ENCODE results near the gene RPL15.
"Not testable (repeated sequence)": the region's sequence is repeated elsewhere in the genome, so short reads cannot be mapped to it uniquely, and the experiment has no call there.

Gene RPL15

DNA sequence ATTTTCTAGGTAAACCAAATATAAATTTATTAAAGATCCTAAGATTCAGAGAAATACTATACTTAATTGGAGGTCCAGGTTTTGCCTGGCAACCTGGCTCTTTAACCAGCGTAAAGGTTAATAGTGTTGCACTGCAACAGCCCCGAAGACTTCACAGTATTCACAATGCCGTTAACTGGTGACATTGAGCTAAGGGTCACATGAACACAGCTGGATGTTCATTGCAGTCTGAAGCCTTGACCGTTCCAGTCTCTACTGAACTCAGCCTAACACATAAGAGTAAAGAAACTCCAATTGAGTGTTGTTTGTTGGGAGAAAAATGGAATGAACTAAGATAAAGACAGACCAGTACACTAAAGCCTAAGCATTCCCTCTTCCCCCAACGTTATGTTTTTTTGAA, 27.0 kb upstream of the RPL15 start:
- DNase-seq, result no peak

DNA sequence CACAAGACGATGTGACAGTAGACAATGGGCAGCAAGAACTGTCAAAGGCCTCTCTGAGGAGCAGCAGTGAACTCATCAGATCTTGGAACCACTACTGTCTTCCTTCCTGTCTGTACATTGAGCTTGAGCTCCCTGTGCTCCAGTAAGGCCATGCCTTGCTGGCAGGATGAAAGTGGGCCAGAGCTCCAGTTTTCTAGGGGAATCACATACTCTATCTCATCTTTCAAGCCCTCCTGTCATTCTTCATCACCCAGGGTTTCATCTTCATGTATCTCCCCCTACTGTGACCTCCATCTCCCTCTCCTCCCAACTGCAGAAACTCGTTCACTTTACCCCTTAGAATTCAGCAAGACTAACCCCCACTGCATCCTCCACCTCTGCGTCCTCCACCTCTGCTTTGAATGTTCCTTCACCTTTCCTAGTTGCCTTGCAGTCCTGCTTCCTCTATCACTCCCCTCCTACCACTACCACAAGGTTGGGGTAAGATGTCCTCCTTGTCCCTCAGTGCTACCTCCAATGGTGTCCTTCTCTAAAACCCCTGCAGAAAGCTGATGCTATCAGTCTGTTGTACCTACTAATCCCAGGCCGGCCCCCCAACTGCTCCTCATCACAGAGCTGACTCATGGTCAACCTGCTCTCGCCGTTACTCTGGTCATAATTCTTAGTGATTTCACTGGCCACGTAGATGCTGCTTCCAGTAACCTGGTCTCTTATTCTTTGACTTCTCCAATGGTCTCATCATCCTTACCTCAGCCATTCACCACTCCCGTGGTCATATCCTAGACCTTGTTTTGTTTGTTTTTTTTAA, 22.5 kb upstream of the RPL15 start:
- no peak for DNase-seq

DNA sequence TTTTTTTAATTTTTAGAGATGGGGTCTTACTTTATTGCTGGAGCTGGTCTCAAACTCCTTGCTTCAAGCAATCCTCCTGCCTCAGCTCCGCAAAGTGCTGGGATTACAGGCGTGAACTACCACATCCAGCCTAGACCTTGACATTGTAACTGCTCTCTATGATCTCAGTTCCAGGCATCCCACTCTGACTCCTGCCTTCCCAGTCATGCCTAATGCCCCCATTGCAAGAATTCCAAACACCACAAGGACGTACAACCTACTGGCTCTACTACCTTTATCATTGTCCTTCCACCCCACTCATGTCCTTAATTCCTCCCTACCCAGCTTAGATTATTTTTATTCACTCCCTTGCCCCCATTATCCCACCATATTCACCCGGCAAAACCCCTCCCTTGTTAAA, 21.8 kb upstream of the RPL15 start:
- DNase-seq, result no peak

DNA sequence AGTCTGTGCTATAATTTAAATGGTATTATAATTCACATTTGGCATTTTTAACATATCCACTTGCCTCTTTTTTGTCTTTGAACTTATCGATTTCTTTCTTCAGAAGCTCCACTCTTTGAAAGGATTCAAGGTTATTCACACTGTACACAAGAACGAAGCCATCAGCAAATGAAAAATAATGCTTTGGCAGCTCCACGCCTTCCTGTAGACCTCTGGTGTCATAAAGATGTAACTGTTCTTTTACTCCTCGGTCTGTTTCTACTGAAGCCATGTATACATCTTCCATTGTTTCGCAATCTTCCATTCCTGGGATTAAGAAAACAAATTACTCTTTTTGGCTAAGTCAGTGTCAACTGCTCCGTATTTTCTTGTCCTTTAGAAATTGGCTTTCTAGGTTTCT, 16.2 kb upstream of the RPL15 start:
- no peak for DNase-seq

DNA sequence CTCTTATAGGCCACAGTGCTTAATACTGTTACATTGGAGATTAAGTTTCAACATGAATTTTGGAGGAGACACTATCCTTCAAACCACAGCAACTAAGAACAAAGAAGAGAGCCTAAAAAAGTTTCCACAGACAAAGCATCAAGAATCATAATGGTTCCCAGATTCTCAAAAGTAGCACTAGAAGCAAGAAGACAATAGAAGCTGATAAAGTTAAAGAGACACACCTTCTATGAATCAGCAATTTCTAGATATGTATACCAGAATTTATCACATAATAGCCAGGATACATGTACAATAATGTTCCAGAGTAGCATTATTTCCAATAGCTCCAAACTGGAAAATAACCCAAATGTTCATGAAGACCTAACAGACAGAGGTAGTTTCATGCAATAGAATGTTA, 12.4 kb upstream of the RPL15 start:
- DNase-seq, result no peak

DNA sequence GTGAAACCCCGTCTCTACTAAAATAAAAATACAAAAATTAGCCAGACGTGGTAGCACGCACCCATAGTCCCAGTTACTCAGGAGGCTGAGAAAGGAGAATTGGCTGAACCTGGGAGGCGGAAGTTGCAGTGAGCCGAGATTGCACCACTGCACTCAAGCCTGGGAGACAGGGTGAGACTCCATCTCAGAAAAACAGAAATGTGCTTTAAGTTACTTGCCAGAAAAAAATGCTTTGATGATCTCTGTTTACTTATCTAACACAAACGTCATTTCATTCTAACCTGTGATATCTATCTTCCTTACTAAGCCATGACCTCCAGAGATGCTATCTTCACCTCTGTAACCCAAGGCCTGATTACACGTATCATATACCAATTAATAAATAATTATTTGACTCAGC, 7.6 kb upstream of the RPL15 start:
- DNase-seq, result no peak

DNA sequence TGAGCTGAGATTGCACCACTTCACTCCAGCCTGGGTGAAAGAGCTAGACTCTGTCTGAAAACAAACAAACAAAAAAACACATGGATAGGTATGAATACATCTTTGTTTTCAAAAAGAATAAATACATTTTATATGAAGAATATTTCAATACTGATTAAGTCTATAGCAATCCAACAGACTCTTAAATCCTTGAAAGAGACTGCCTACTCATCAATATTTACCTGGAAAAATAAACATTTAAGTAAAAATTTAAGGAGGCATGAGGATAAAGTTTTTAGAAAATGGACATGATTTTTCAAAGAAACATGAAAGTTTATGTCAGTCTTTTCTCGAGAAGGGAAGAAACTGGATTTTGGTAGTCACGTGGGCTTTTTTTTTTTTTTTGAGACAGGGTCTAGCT, 5.5 kb upstream of the RPL15 start:
- no peak for DNase-seq

DNA sequence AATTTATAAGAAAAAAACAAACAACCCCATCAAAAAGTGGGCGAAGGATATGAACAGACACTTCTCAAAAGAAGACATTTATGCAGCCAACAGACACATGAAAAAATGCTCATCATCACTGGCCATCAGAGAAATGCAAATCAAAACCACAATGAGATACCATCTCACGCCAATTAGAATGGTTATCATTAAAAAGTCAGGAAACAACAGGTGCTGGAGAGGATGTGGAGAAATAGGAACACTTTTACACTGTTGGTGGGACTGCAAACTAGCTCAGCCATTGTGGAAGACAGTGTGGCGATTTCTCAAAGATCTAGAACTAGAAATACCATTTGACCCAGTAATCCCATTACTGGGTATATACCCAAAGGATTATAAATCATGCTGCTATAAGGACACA, 4.6 kb upstream of the RPL15 start:
- not testable (repeated sequence) for DNase-seq

DNA sequence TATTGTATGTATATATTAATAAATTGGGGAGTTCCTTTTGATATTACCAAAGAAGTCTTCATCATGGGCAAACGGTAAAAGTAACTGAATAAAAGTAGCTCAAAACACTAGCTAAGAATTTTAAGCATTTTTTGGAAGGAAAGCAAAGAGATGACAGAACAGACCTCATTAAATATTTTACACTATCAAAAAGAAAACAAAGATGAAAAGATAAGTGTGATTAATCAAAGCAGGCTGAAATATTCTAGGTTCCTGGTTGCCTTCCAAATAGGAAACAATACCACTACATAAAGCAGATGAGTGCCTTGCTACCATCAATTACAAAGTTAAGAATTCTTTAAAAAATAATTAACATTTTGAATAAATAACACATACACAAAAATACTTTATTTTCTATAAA, 3.8 kb upstream of the RPL15 start:
- DNase-seq, result no peak

DNA sequence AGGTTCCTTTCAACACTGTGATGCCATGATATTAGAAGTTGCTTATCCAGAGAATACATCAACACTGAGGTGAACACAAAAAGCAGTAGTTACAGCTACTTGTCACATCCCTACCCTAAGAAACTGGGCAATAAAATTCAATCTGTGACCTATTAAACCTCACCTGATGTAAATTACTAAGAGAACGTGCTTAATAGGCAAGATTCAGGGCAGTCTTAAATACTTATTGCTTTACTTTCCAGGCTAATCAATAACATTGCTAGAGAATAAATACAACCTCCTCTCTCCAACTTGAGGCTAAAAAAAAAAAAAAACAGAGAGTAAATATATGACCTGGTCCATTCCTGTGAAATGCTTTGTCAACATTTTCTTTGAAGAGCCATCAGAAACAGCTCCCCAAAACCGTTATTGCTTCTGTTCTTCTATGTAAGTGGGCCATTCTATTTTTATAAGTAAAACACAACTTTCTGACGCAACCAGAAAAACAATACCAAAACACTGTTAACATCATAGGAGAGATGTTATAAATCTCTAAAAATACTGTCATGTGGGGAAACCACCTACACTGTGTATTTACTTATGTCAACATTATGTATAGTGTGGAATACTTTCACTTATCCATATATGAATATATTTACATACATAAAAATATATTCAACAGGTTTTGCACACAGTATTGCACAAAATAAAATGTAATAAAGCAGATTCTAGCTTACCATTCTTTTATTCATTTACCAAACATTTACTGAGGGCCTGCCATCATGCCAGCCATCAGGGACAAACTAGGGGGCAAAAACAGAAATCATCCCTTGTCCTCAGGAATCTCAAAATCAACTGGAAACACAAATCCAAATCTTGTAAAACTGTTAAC, 2.8 kb upstream of the RPL15 start:
- DNase-seq, result no peak

DNA sequence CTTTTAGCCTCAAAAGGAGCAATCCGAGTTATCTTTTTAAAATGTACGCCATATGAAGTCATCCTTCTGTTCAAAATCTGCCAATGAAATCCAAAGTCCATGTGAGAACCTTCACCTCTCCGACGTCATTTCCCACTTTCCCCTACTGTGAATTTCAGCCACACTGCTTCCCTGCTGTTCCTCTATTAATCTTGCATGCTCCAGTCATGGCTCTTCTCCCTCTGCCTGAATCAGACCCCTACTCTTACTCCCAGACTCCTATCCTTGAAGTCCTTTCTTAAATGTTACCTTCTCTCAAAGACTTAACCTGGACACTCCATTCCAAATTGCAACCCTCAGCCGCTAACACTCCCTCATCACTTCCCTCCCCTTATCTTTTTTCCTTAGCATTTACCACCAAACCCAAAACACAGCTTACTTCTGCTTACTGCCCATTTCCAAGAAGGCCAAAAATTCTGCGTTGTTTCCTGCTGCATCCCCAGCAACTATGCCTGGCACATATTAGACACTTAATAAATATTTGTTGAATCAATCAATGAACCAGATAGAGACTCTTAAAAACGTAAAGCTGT, 1.3 kb upstream of the RPL15 start:
- DNase-seq, result no peak

DNA sequence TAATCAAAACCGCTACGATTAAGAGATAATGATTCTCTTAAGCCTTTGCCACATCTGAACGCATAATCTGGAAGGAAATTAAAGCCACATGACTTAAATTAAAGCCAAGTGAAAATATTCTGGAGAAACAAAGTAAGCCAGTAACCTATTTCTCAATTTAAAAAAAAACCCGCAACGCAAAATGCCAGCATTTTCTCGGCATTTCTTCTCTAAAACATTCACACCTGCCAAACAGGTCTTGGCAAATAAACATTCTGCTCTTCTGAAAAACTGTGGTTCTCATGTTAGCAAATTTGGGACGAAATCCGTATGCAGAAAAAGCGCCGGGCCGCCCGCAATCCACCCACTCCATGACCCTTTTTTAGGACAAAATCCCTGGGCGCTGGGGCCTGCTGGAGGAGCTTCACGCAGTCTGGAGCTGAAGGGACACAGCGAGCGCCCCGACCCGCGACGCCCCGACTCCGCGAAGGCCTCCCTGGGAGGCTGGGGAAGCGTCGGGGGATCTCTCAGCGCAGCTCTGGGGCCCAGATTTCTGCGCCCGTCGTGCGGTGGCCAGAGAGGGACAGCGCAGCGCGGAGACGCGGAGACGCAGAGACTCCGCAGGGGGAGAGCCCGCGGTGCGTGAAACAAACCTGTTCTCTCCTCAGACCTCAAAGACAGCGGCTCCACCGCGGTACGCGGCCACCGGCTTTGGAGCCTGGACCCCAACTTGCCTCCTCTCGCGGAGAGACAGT, 613 bp upstream of the RPL15 start:
- peak in 1 of 2 experiments; percentile 36 for DNase-seq

DNA sequence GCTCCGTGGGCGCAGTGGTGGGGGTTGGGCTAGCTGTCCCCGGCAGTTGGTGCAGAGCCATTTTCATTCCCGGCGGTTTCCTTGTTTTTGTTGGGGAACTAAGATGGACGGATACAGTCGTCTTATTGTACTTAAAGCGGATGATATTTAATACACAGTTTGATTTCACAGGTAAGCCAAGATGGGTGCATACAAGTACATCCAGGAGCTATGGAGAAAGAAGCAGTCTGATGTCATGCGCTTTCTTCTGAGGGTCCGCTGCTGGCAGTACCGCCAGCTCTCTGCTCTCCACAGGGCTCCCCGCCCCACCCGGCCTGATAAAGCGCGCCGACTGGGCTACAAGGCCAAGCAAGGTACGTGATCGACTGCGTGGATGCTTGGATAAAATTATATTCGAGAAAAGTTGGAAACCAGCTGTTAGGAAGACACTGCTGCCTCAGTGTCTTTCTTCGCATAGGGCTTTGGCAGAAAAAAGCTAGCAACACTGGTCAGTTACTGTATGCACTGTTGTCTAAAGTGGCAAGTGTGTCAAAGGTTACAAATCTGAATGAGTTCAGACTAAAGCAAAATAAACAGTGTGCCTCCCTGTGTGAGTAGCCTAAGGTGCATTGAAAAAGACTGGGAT, 859 bp downstream of the RPL15 start:
- peak in 1 of 2 experiments; percentile 22 for DNase-seq

DNA sequence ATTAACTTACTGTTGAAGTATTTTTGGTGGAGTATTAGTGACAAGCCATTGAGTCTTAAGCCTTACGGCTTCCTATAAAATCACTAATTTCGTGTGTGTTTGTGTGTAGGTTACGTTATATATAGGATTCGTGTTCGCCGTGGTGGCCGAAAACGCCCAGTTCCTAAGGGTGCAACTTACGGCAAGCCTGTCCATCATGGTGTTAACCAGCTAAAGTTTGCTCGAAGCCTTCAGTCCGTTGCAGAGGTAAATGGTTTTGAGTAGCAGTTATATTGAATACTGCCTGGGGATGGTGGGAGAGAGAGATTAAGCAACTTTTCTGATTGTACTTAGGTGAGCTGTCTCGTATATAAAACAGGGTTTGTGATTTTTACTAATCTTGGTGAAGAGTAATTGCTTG, 1.4 kb downstream of the RPL15 start:
- DNase-seq, result not testable (repeated sequence)

DNA sequence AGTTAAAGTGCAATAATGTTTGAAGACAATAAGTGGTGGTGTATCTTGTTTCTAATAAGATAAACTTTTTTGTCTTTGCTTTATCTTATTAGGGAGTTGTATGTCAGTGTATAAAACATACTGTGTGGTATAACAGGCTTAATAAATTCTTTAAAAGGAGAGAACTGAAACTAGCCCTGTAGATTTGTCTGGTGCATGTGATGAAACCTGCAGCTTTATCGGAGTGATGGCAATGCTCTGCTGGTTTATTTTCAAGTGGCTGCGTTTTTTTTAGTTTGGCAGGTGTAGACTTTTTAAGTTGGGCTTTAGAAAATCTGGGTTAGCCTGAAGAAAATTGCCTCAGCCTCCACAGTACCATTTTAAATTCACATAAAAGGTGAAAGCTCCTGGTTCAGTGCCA, 2.7 kb downstream of the RPL15 start:
- DNase-seq, result no peak

DNA sequence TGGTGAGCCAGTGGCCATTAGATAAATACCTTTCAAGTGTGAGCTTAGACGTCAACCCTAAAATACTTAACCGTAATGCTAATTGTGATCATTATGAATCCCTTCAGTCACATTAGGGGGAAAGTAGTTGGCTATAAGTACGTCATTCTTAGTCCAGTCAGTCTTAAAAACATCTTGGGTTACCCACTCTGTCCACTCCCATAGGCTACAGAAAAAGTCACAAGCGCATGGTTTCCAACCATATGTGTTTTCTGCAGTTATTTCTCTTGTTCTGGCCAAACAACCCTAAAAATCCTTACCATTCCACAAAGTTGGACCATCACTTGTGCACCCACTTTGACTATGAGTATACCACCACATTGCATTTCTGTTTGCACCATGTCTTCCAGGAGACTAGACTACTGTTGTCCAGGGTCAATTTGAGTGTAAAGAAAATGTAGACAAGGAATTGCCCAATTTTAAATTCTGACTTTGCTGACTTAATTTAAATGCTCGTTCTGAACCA, 3.3 kb downstream of the RPL15 start:
- DNase-seq, result no peak

DNA sequence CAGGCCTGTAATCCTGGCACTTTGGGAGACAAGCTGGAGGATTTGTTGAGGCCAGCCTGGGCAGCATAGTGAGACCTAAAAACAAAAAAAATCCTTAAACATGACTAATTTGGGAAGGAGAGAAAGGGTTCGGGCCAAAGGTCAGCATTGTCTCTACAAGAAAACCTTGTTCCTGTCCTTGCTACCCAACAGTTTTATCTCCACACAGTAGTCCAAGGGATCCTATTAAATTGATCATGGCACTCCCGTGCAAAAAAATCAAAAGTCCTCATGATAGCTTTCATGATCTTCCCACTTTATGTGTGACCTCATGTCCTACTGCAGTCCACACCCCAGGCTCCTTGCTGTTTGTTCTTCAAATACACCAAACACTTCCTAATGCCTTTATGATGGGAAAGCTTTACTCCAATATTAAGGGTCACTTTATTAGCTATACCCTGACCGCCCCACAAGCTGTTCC, 4.2 kb downstream of the RPL15 start:
- no peak for DNase-seq

DNA sequence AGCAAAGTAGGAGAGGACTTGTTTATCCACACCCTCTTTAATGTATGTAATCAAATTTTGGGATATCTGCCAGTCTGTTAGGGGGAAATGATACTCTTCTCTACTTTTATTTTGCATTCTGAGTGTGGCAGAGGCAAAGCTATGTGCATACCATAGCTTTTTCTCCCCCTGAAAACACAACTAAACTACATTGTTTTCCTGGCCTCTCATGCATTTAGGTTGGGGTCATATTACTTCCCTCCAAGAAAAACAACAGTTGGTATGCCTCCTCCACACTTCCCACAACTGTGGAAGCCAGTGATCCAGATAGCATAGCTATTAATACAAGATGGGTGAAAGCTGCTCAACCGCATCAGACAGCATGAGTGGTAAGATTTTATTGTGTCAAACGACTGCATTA, 6.9 kb downstream of the RPL15 start:
- no peak for DNase-seq

DNA sequence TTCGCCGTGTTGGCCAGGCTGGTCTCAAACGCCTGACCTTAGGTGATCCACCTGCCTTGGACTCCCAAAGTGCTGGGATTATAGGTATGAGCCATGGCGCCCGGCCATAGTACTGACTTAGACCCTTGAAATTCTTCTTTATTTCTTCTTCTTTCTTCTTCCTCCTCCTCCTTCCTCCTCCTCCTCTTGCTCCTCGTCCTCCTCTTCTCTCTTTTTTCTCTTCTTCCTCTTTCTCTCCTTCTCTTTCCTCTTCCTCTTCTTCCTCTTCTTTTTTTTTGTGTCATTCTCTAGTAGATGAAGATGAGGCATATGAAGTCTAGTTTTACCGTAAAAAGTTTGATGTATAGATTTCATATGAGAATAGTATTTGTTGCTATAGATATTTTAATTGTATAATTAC, 9.3 kb downstream of the RPL15 start:
- no peak for DNase-seq

DNA sequence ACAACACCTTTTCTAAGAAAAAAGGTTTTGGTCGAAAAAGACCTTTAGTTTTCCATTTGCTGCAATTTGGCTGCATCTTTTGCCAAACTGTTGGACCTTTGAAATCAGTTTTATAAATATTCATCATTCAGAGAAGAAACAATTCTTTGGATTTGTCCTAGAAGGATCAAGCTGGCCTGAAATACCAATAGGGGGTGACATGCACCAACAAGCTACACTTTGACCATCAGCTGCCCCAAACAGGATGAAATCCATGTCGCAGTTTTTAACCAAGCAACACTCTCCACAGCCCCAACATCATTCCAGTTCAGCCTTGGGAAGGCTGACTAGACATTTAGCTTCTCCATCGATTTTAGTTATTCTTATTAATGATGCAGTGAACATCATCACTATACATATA, 9.8 kb downstream of the RPL15 start:
- DNase-seq, result no peak

DNA sequence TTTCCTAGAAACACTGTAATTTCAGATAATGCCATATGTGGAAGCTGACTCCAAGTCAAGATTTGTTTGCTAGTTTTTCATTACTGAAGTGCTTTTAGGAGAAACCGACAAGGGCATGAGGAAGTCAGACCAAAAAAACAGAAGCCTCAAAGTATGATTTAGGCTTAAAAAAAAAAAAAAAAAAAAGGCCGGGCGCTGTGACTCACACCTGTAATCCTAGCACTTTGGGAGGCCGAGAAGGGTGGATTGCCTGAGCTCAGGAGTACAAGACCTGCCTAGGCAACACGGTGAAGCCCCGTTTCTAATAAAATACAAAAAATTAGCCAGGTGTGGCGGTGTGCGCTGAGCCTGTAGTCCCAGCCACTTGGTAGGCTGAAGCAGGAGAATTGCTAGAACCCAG, 11.6 kb downstream of the RPL15 start:
- DNase-seq, result no peak

DNA sequence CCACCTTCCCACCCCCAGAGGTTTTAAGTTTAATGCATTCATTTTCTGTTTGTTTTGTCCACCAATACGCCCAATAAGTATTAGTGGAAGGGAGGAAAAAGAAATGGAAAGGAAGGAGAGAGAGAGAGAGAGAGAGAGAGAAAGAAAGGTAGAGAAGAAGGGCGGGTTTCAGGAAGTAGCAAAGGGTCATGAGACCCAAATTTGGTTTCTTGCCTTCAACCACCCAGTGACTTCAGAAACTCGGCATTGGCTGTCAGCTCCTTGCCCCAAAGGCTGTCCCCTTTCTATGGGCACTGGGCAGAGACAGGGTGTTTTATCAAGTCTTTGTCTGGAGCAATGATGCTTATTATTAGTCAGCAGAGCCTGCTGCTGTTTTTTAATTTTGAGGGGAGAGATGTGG, 14.7 kb downstream of the RPL15 start:
- DNase-seq, result no peak
